ENCODE measurements around the gene MYH11.

DNA sequence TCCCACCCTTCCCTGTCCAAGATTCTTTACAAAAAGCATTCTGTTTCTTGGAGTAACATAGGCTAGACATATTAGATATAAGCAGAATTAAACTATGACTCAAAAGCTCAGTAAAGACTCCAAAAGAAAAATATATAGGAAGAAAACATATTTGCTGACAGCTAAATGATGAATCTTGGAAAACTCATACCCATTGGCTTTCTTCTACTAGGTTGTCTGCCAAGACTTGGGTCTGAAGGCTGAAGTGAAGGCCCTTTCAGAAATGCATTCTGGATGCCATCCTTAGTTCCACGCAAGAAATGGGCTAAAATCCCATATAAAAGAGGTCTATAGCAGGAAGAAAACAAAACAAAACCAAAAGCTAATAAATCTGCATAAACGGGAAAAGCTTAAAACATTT, 16.5 kb upstream of the MYH11 start:
- no peak for TF ChIP-seq NFXL1 (IDR thresholded peaks at IDR 0.05; ENCODE audit: borderline replicate concordance)
- TF ChIP-seq BRCA1 (IDR thresholded peaks at IDR 0.05; ENCODE audit: low read depth, low read length) = no peak
- TF ChIP-seq TAF1 (IDR thresholded peaks at IDR 0.05; ENCODE audit: borderline replicate concordance, low read depth, low read length) = no peak
- no peak for TF ChIP-seq EGR1 (IDR thresholded peaks at IDR 0.05; ENCODE audit: borderline replicate concordance in 1 of 2, low read depth in 2 of 2, low read length in 2 of 2)
- TF ChIP-seq GABPA (IDR thresholded peaks at IDR 0.05; ENCODE audit: low read depth) = no peak
- TF ChIP-seq, protein P1, sequence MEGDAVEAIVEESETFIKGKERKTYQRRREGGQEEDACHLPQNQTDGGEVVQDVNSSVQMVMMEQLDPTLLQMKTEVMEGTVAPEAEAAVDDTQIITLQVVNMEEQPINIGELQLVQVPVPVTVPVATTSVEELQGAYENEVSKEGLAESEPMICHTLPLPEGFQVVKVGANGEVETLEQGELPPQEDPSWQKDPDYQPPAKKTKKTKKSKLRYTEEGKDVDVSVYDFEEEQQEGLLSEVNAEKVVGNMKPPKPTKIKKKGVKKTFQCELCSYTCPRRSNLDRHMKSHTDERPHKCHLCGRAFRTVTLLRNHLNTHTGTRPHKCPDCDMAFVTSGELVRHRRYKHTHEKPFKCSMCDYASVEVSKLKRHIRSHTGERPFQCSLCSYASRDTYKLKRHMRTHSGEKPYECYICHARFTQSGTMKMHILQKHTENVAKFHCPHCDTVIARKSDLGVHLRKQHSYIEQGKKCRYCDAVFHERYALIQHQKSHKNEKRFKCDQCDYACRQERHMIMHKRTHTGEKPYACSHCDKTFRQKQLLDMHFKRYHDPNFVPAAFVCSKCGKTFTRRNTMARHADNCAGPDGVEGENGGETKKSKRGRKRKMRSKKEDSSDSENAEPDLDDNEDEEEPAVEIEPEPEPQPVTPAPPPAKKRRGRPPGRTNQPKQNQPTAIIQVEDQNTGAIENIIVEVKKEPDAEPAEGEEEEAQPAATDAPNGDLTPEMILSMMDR (IDR thresholded peaks at IDR 0.05 in 2 of 3, conservative IDR thresholded peaks at IDR 0.05 in 1 of 3; ENCODE audit: control insufficient read depth in 2 of 3, extremely low read depth in 1 of 3, insufficient read depth in 1 of 3, low read depth in 3 of 3, low read length in 3 of 3) = no peak
- no peak for TF ChIP-seq POLR2AphosphoS2 (IDR thresholded peaks at IDR 0.05; ENCODE audit: low read depth, low read length)
- TF ChIP-seq, protein P2, sequence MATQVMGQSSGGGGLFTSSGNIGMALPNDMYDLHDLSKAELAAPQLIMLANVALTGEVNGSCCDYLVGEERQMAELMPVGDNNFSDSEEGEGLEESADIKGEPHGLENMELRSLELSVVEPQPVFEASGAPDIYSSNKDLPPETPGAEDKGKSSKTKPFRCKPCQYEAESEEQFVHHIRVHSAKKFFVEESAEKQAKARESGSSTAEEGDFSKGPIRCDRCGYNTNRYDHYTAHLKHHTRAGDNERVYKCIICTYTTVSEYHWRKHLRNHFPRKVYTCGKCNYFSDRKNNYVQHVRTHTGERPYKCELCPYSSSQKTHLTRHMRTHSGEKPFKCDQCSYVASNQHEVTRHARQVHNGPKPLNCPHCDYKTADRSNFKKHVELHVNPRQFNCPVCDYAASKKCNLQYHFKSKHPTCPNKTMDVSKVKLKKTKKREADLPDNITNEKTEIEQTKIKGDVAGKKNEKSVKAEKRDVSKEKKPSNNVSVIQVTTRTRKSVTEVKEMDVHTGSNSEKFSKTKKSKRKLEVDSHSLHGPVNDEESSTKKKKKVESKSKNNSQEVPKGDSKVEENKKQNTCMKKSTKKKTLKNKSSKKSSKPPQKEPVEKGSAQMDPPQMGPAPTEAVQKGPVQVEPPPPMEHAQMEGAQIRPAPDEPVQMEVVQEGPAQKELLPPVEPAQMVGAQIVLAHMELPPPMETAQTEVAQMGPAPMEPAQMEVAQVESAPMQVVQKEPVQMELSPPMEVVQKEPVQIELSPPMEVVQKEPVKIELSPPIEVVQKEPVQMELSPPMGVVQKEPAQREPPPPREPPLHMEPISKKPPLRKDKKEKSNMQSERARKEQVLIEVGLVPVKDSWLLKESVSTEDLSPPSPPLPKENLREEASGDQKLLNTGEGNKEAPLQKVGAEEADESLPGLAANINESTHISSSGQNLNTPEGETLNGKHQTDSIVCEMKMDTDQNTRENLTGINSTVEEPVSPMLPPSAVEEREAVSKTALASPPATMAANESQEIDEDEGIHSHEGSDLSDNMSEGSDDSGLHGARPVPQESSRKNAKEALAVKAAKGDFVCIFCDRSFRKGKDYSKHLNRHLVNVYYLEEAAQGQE (IDR thresholded peaks at IDR 0.05; ENCODE audit: low read depth, low read length) = no peak
- TF ChIP-seq JUNB (IDR thresholded peaks at IDR 0.05) = no peak
- no peak for TF ChIP-seq SIN3A (IDR thresholded peaks at IDR 0.05; ENCODE audit: low read depth, low read length)
- no peak for TF ChIP-seq SUPT20H (IDR thresholded peaks at IDR 0.05; ENCODE audit: borderline replicate concordance, control insufficient read depth, low read depth, low read length)
- no peak for TF ChIP-seq FOS (IDR thresholded peaks at IDR 0.05; ENCODE audit: borderline replicate concordance, extremely low read depth, insufficient read length)
- no peak for TF ChIP-seq MXI1 (IDR thresholded peaks at IDR 0.05; ENCODE audit: low read depth, low read length)
- TF ChIP-seq, protein P3, sequence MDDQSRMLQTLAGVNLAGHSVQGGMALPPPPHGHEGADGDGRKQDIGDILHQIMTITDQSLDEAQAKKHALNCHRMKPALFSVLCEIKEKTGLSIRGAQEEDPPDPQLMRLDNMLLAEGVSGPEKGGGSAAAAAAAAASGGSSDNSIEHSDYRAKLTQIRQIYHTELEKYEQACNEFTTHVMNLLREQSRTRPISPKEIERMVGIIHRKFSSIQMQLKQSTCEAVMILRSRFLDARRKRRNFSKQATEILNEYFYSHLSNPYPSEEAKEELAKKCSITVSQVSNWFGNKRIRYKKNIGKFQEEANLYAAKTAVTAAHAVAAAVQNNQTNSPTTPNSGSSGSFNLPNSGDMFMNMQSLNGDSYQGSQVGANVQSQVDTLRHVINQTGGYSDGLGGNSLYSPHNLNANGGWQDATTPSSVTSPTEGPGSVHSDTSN (IDR thresholded peaks at IDR 0.05; ENCODE audit: insufficient replicate concordance, low read depth, low read length) = no peak
